NCI-H2196 (cell line): ENCODE measurements around the gene CCL23.
"Not testable (repeated sequence)": the region's sequence is repeated elsewhere in the genome, so short reads cannot be mapped to it uniquely, and the experiment has no call there.

ENCODE experiments used
- DNase-seq: peaks from one replicate; lab custom pipeline; 2025; ENCODE audit not compliant: unreplicated experiment; lab: John Stamatoyannopoulos, UW

CCL23 gene

DNA sequence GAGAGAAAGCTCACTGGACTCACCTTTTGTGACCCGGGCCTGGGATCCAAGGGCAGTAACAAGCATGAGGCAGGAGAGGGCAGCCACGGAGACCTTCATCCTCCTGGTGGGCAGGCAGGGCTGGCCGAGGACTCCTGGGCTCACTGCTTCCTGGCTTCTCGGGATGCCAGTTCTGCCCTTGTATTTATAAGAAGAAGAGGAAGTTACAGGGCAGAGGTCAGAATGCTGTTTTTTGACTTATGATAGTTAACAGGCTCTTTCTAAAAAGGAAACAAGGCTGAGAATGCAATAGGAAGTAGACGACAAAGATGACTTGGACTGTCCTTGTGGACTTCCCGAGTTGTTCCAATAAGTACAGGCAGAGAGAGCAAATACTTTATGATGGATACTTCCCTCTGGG is at the start of gene CCL23:
CCL23 (minus strand) TSS at position 174 of the 400 bp plus-strand sequence; CDS start at position 99, 75 bp downstream.
- no peak for DNase-seq

- DNase-seq, result no peak
Observed at GRCh38 chr17:36066365-36066985, 48.7 kb upstream of the CCL23 start.

- DNase-seq, result no peak
Observed at GRCh38 chr17:36063786-36064541, 46.2 kb upstream of the CCL23 start, which contains the start of gene CCL18. Gene CCL18 (plus strand): TSS chr17:36064272. CDS start chr17:36064343, 71 bp downstream.

GRCh38 chr17:36060816-36061215 is 43.0 kb upstream of the CCL23 start:
- no peak for DNase-seq

DNA sequence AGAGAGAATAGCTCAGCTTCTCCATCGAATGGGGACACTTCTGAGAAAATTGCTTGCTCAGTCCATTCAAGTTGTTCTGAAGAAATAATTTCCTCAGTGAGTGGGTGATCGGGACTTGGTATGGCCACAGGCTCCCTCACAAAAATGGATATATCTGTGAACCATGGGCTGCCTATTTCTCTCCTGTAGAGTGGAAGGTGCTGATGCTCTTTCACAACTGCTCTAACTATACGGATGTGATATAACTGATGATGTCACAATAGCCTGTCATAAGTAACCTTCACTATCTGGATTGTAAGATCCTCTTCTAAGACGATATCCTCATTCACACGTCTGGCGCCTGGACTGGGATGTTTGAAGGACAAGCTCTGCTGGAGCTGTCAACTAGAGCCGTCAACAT is 41.6 kb upstream of the CCL23 start:
- DNase-seq, result no peak

- DNase-seq, result no peak
Observed at GRCh38 chr17:36057911-36058310, 40.1 kb upstream of the CCL23 start.

GRCh38 chr17:36055921-36056520 is 38.2 kb upstream of the CCL23 start:
- no peak for DNase-seq

DNA sequence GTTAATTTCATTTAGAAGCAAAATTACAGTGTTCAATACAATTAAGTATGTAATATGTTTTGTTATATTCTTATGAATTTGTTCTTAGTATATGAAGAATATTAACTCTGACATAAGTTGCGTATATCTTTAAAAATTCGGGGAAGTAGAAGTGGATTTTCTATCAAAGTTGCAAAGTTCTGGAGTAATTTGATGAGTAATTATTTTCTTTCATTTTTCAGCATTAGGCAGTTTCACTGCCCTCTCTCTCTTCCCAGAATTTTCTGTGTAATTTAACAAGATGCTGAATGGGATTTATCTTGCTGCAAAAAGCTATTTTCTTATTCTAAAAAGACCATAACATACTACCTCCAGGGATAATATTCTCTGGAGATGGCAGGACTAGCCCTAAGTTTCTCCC is 37.4 kb upstream of the CCL23 start:
- no peak for DNase-seq

DNA sequence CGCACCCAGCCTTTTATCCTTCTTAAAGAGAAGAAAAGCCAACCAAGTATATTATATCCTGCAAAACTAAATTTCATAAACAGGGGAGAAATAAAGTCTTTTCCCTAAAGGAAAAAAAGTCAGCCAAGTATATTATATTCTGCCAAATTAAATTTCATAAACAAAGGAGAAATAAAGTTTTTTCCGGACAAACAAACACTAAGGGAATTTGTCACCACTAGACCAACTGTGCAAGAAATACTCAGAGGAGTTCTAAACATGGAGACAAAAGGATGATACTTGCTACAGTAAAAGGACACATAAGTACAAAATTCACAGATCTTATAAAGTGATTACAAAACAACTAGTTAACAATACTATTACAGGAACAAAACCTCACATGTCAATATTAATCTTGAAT is 31.9 kb upstream of the CCL23 start:
- DNase-seq, result no peak

GRCh38 chr17:36048066-36048465 is 30.3 kb upstream of the CCL23 start:
- DNase-seq, result no peak

- no peak for DNase-seq
Observed at GRCh38 chr17:36036235-36036634, 18.5 kb upstream of the CCL23 start.

- no peak for DNase-seq
Observed at GRCh38 chr17:36034127-36034526, 16.4 kb upstream of the CCL23 start.

- no peak for DNase-seq
Observed at GRCh38 chr17:36030956-36031355, 13.2 kb upstream of the CCL23 start.

DNA sequence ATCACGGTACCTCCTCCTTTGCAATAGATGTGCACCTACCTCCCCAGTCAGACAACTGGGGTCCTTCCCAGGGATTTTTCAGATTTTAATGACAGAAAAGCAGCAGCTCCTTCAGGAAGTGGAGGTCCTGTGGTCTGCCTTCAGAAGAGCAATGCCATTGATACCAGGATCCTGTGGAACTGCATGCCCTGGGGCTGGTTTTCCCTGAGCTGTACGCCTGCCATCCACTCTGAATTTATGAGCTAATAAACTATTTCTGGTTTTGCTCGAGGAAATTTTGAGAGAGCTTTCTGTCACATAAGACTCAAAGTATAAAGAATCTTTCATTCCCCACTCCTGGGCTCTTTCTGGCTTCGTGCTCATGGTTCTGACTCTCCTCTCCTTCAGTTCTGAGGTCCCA is 10.0 kb upstream of the CCL23 start:
- DNase-seq, result no peak

DNA sequence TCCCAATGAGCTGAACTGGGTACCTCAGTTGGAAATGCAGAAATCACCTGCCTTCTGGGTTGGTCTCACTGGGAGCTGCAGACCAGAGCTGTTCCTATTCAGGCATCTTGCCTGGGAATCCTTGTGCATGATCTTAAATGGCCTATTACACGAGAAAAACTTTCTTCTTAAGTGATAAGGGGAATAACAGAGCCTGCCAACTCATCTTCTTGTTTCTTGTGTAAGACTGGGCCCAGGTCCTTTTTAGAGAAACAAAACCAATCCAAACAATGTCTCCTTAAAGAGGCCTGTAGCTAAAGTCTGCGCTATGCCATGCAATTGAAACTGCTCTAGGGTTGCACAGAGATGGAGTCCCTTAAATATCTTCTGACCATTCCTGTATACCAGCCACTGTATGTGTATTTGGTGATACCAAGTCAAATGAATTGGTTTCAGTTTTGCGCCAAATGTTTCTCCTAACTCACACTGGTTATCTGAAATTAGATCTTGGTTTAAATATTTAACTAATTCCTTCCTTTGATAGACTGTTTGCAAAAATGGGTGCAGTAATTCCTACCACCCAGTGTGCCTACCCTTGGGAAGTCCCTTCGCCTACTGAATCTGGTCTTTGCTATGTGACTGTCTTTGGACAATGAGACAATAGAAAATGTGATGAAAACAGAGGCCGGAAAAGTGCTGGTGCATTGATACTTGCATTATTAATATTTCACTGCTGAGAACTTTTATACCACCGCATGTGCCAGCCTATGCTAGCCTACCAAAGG is 6.5 kb upstream of the CCL23 start:
- DNase-seq, result no peak

DNA sequence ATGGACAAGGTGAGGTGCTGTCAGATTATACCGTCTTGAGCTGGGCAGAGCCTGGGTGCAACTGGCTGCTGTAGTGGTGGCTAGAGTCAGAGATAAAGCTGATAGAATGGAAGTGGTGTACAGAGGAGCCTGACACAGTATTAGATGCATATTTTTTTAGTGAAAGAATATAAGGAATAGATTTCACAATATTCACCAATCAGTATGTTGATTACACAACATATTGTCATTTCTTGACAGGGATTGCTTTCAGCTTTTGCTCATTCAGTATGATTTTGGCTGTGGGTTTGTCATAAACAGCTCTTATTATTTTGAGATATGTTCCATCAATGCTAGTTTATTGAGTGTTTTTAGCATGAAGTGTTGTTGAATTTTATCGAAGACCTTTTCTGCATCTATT is 1.7 kb upstream of the CCL23 start:
- DNase-seq, result no peak

- DNase-seq, result no peak
Observed at GRCh38 chr17:36016555-36016954, 1.2 kb downstream of the CCL23 start.

DNA sequence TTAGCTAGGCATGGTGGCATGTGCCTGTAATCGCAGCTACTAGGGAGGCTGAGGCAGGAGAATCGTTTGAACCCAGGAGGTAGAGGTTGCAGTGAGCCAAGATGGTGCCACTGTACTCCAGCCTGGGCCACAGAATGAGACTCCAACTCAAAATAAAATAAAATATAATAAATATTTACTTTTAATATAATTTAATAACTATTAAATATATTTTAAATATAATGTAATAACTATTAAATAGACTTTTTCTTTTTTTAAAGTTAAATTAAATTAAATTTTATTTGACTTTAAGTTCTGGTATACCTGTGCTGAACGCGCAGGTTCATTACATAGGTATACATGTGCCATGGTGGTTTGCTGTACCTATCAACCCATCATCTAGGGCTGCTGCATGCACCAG is 1.9 kb downstream of the CCL23 start:
- not testable (repeated sequence) for DNase-seq

GRCh38 chr17:36014946-36015345 is 2.8 kb downstream of the CCL23 start:
- DNase-seq, result no peak

DNA sequence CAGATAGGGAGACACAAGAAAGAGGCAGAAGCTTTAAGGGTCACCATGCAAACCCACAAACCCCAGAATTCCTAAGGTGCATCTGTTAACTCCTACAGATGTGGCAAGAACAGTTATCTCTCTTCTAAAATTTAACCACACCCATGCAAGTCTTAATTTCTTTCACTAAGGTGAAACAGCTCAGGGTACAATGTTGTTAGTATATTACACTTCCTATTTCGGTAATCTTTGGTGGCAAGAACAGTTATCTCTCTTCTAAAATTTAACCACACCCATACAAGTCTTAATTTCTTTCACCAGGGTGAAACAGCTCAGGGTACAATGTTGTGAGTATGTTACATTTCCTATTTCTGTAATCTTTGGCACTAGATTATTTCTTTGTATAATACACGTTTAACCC is 6.6 kb downstream of the CCL23 start:
- no peak for DNase-seq

DNA sequence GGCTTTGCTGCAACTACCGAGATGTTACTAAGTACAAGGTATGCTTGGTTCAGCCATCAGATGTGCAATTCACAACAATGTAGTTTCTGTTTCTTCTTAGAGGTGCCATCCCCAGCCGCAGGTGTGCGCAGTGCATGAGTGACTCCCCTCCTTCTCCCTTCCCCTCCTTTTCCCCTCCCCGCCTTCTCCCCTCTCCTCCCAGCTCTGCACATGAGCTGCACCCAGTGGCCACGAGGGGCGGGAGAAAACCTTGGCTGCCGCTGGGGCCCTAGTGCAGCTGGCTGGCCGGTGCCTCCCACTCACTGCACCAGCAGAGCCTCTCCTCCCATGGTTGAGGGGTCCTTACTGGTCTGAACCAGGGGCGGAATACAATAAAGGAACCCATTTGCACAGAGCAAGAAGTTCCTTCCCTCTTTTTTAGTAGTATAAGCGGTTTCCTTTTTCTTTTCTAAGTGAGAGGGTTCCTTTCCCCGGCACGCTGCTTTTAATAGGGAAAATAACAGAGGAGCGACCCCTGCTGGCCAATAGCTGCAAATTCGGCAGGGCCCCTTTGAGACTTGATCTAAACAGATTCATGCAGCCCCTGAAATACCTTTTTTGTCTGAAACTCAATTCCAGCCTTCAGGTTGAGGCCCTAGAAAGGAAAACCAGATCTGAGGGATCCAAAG is 8.6 kb downstream of the CCL23 start:
- DNase-seq, result no peak
